ENCODE measurements around the gene ELK1.
A peak's percentile ranks its signal among the peaks of the same experiment; 100 is the strongest.
"Not testable (repeated sequence)": the region's sequence is repeated elsewhere in the genome, so short reads cannot be mapped to it uniquely, and the experiment has no call there.

Gene ELK1

DNA sequence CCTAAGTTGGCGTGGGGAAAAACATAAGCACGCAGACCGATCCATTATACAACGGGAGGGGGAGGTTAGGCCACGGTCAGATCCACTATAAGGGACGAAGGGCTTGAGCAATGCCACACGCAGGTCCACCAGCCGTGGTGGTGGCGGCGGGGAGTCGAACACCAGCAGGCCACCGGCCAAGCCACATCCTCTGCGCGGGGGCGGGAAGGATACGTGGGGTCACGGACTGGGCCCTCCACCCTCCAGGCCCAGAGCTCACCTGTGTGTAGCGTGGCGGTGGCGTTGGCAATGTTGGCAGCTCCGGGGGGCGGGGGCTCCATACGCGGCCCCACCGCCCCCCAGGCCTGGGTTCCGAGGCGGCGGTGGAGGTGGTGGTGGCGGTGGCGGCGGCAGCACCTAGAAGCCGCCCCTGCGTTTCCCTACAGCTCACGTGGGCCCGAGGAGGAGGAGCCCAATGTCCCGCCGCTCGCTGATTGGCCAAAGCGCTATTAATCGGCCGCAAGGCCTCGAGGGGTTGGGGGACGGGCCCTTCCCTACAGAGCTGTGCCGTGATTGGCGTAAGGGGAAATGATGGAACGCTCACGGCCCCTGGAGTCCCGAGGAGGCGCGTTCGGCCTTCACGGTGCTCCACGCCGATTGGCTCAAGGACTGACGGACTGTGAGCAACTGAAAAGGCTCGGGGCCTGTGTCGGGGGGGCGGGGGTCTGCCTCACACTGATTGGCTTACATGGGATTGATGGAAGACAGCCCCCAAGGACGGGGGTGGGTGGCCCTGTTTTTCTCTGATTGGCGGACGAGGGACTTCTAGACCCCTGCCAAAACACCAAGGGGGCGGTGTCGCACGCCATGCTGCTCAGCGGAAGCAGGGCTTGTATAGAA lies at the start of gene ELK1:
ELK1 (minus strand) TSS at position 400 of the 879 bp plus-strand sequence. CDS start 9,122 bp downstream, outside the sequence.
- peak; percentile 96 for DNase-seq

- DNase-seq: no peak
These were observed 46.8 kb upstream of the ELK1 start for GRCh38 chrX:47697181-47697580.

DNA sequence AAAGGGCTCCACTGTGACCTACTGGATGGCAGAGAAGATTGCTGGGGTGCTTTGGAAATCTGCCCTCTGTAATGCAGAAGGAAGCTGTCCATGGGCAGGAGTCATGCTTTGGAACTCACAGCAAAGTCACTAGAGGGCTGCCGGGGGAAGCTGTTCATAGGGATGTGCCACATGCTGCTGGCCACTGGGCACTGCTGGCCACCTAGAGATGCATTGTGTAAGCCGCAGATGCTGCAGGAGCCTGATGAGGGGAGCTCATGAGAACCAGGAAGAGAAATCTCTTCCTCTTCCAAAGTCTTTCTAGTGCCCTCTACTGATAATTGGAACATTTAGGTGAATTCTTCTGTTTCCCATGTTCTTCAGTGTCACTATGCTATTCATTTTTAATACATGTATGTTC lies 39.8 kb upstream of the ELK1 start:
- no peak for DNase-seq

DNA sequence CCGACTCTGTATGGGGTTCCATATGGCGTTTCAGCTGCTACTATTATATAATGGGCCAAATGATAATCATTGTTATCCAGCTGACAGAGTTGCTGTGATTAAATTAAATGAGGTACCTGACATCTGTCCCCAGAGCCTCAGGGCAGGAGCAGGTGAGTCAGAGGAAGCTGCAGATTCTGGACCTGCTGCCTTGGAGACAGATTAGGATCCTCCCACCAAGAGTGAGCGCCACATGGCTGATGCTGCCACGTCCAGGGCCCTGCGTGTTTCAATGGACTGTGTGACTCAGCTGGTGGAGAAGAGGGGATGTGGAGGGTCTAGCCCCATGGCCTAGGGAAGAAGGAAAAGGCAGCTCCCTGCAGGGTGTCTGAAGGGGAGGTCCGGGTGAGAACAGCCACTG lies 36.9 kb upstream of the ELK1 start:
- peak; percentile 37 for DNase-seq

GRCh38 chrX:47683829-47684205 lies 33.5 kb upstream of the ELK1 start:
- no peak for DNase-seq

DNA sequence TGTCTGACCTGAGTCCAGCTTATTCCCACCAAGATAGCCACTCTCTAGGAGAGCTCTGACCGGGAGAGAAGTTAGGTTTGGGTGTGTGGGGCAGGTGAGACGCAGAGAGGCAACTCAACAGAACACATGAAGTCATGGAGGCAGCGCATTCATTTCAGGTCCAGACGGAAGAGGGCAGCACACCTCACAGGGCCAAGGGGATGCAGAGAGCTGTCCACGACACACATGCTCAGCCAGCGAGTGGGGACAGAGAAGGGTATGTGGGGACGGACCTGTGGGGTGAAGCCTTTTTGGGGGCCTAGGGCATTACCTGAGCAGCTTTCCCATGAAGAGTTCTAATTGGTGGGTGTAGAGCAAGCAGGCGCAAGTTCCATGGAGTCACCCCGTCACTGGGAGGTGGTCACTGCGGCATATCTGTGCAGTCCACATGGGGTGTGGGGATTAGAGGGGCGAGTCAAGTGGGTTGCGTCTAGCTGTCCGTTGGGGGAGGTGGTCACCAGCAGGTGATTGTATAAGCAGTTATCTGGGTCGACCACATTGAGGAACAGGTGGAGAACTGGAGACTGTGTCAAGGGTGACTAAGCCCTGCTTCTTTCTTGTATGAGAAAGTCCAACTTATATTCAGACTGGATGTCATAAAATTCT lies 32.9 kb upstream of the ELK1 start:
- no peak for DNase-seq

DNA sequence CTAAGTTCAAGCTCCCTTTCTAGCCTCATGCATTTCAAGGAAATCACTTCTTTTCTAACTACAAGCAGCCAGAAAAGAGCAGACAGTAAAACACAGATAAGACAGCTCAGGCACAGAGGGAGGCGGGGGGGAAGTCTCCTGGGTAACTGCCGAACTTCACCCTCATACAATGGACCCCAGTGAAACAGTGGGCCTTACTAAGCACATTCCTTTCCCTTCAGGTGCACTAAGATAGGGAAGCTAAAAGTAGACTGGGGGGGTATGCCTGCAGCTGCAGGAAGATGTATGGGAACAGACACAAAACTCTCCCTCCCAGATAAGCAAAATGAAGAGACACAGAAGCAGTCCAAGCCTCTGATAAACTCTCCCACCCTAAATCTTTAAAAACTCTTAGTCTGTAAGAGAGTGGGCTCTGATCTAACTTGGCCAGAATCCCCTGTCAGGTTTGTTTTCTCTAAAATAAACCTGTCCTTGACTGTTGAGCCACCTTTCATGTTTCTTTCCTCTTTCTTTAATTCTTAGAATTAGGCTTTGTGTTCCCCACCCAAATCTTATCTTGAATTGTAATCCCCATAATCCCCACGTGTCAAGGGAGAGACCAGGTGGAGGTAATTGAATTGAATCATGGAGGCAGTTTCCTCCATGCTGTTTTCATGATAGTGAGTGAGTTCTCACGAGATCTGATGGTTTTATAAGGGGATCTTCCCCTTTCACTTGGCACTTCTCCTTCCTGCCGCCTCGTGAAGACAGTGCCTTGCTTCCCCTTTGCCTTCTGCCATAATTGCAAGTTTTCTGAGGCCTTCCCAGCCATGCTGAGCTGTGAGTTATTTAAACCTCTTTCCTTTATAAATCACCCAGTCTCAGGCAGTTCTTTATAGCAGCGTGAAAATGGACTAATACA lies 25.8 kb upstream of the ELK1 start:
- not testable (repeated sequence) for DNase-seq

DNA sequence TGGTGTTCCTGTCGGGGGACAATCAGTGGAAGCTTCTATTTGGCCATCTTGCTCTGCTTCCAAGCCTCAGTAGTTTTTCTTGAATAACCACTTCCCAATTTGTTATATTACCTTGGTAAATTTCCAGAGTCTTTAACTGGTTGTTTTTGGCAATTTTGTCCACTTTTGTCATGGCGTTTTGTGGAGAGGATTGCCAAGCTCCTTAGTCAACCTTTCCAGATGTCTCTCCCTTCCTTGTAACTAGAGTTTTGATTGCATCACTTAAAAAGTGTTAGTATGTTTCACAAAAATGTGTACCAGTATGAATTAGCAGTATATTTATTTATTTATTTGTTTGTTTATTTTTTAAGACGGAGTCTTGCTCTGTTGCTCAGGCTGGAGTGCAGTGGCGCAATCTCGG lies 24.4 kb upstream of the ELK1 start:
- DNase-seq: no peak

- not testable (repeated sequence) for DNase-seq
These were observed 15.4 kb upstream of the ELK1 start for GRCh38 chrX:47665797-47666196.

DNA sequence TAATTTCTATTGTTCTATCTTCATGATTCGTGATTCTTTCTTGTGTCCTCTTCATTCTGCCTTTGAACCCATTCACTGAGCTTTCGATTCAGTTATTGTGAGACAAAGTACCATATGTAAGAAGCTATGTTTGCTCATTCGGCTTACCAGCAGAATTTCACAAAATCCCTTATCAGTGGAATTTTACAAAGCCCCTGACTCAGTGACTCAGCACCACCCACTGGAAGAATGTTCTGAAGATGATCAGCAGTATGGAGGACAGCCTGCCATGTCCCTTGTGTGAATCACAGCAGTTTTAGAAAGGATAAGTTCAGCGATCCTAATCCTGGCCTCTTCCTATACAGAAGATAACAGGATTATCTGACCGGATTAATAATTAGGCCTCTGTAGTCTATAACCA lies 14.4 kb upstream of the ELK1 start:
- DNase-seq: no peak

- DNase-seq: no peak
These were observed 11.8 kb upstream of the ELK1 start for GRCh38 chrX:47662144-47662657.

- DNase-seq: no peak
These were observed 11.2 kb upstream of the ELK1 start for GRCh38 chrX:47661539-47661938.

DNA sequence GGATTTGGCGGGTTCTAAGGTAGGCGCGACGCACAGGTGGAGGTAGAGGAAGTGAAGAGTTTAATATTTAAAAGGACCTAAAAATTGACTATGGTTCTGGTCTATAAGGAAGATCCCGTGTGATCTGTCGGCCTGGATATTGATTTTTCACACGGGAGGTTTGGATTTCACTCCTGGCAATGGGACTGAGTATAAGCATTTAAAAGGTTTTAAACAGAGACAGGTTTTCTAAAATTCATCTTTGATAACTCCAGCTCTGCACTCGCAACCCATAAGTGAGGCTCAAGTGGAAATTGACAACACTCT lies 9.0 kb upstream of the ELK1 start:
- no peak for DNase-seq

DNA sequence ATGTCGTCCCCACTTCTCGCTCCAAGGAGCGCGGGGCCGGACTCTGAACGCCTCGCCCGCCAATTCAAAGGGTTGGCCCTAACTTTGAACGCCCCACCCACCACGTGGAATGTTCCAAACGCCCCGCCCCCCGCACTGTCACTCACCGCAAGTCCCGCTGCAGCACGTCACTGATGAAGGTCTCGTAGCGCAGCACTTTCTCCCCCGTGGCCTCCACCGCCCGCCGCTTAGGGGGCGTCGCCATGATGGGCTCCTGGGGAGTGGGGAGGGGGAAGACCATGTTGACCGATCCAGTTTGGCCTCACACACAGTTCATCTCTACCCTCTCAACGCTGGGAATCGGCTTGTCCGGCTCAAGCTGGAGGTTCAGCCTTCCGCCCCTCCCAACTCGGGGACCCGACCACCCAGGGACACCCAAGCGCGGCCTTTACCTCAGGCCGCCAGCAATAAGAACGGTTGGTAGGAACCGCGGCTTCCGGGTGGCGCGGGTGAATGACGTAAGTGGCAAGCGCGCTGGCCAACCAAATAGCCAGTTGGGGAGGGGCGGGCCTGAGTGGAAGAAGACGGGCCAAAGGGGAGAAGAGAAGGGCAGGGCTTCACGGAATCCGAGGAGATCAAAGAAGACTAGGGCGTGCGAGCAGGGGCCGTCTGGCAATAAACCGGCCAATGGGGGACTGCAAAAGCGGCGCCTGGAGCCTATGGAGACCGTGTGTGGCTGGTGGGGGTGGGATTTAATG lies 8.5 kb upstream of the ELK1 start, which contains the start of gene UXT:
UXT (minus strand) TSS at position 497 of the 737 bp plus-strand sequence; CDS start at position 244, 253 bp downstream.
- DNase-seq: peak; percentile 93

- no peak for DNase-seq
These were observed 7.9 kb upstream of the ELK1 start for GRCh38 chrX:47658301-47658683.

DNA sequence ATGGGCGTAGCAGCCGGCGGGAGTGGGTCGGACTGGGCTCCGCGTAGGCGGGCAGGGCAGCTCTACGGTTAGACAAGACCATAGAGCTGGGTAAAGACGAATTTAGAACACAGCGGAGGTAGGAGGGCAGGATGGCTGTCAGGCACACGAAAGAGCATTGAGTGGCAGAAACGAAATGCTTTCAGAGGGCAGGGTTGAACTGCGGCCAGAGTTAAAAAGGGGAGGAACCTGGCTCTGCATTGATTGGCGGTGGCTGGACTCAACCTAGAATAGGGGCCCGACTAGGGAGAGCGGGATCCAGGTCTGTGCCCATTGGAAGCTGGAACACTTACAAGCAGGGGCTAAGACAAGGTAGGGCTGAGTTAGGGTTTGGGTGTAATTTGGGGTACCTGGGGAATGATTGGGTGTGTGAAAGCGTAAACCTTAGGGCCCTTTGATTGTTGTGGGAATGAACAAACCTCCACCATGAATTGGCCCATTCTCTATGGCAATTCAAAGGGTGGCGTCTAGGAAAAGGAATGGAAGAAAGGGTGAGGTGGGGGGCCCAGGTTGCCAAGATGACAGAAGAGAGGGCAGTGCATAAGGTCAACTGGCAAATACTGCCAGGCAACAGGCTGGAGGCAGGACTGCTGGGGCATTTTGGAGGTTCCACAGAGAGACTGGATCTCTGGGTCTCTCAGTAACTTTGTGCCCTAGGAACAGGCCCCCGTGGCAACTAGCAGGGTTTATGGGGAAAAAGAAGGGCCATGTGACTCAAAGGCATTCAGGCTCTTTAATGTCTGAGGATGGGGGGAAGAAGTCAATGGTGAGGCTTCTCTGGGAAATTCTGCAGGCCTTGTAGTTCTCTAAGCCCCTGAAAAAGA lies 911 bp upstream of the ELK1 start:
- DNase-seq: no peak

DNA sequence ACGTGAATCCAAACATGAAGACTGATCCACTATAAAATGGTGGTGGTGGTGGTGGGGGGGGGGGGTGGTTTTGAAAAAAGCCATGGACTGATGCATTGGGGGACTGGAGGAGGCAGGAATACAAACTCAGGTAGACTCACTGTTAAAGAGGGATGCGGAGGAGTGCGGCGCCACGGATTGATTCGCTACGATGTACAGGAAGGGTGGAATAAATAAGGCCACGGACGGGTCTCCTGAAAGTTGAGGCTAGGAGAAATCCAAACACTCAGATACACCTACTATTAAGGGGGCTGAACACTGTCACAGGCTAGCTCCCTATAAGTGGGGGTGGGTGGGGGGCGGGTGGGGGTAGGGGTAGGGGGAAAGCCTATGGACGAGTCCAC lies 591 bp downstream of the ELK1 start:
- DNase-seq: no peak

DNA sequence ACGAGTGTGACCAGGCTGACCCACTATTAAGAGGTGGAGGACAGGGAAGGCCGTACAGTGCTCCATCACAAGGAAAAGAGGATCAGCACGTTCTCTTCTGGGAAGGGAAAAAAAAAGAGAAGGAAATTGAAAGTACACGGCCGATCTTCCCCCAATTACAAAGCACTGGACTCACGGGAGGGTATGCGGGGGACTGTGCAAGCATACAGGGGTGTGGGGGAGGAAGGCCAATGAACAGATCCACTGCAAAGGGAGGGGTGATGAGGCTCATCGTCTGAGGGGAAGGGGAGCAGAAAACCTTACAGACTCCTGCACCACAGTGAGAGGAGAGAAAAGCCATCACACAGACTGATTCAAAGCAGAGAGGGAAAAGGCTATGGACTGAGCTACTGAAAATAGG lies 1.1 kb downstream of the ELK1 start:
- DNase-seq: no peak

DNA sequence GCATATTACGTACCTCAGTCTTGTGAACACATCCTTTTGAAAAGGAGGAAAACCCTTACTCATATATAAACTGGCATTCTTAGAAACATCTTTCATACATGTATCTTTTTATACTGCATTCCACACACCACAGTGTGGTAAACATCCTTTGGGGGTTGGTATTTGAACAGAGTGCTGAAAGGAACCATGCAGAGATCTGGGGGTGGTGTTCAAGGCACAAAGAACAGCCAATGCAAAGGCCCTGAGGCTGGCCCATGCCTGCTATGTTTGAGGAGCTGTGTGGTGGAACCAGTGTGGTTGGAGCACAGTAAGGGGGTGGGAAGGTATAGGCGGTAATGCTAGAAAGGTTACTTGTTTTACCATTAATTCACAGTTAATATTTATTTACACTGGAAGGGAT lies 2.0 kb downstream of the ELK1 start:
- no peak for DNase-seq

- DNase-seq: no peak
These were observed 3.7 kb downstream of the ELK1 start for GRCh38 chrX:47646636-47647035.

GRCh38 chrX:47645530-47645929 lies 4.8 kb downstream of the ELK1 start:
- no peak for DNase-seq
